NCI-H748 treated with DMSO at 0.1 percent for 48 hours (cell line): ENCODE measurements around the gene SGCD.

Experiments used
- DNase-seq: peaks from one replicate; lab custom pipeline; 2025; lab: John Stamatoyannopoulos, UW

The SGCD gene

DNA sequence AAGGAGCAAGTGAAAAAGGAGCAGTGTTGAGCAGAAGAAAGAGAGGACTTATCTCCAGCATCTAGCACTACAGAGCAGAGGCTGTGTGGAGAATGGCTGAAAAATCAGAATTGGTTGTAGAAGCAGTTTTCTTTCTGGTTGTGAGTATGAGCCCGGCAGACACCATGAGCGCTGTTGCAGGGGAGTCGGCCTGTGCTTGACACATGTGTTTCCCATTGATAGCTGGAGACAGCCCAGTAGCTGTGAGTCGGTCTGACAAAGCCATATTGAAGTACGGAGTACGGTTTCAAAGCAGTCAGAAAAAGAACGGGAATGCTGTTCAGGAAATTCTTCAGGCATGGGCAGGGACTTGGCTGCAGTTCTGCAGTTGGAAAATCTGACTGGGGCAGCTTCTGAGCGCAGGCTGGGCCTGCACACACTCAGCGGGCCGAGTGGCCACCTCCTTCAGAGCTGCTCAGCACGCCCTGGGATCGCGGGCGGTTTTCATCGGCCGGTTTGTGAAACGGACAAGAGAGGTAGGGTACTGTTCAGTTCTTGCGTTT, at the start of gene SGCD:
SGCD (plus strand) TSS at position 447 of the 542 bp plus-strand sequence.
- DNase-seq = no peak

- DNase-seq = no peak
Observed at GRCh38 chr5:156277290-156277689, 49.7 kb upstream of the SGCD start.

DNA sequence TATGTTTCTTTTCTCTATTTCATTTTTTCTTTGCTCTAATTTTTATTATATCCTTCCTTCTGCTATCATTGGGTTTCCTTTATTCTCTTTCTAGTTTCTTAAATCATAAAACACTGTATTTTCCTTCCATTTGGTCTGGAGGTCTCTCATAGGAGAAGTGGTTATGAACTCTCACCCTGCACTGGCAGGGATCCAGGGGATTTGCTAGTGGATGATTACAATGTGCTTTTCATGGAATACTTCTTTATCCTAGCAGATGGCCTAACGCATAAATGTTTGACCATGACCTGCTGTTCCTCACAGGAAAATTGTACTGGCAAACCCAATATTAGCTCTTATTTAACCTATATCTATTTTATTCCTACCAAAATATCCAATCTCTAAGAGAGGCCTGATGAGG, 31.5 kb upstream of the SGCD start:
- DNase-seq = no peak

DNA sequence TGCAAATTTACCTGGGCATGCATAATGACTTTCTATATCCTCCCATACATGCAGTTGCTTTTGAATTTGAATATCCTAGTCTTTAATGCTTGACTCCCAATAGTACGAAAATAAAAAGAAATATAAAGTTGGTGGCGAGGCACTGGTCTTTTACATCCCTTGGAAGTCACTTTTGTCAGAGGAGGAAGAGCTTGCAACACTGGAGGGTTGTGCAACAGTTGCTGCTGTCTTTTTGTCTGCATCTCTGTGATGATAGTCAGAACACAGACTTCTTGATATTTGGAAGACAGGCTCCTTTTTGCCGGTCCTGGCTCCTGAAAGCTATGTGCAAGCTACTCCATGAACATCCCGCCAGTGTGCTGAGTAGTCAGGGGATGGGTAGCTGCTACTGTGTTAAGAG, 16.8 kb upstream of the SGCD start:
- no peak for DNase-seq

DNA sequence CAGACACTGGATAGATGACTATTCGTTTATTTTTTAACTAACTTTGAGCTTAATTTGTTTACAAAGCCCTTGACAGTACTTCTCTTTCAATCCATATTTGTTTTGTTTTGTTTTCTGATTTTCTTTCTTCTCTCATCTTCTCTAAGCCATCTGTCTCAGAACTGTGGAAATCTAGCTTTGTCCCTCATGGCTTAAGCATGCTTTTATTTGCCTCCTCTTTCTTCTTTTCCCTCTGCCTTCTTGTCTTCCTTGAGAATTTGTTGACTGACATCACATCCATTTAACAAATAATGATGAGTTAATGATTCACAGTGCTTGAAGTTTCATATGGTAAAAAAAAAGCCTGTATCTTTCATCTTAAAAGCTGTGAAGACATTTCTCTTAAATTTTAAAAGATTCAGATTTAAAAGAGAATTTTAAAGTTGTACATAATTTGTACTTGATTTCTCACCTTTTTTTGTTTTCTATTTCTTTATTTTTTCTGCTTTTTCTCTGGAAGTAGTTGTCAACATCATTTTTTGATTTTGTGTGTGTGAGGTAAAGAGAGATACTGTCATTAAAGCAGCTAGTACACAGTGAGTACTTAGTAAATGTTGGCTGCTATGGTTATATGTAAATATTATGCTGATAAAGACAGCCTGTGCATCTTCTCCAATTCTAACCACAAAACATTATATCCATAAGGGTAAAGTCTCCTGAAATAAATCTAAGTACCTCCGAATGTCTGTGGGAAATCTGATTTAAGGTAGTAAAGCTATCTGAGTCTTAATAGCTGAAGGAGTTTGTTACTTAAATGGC, 13.9 kb upstream of the SGCD start:
- no peak for DNase-seq

DNA sequence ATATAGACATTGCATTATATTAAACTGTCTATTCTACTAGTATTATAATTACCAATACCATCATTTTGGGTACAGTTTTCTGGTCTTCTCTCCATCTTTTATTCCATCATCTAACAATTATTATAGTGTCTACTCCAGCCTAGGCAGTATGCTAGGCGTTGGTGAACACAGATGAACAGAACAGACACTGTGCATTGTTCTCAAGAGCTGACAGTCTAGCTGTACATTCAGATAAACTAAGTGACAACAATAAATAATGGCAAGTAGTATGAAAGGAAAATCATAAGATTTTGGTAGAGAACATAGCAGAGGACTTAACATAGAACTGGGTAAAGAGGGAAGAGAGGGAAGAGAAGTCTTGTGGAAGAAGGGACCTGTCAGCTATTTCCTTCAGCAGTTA, 12.5 kb upstream of the SGCD start:
- DNase-seq = no peak

GRCh38 chr5:156322666-156323065, 4.3 kb upstream of the SGCD start:
- no peak for DNase-seq

- DNase-seq = no peak
Observed at GRCh38 chr5:156327296-156327695, 332 bp downstream of the SGCD start.

GRCh38 chr5:156328161-156328560, 1.2 kb downstream of the SGCD start:
- no peak for DNase-seq

- no peak for DNase-seq
Observed at GRCh38 chr5:156328766-156329165, 1.8 kb downstream of the SGCD start.

DNA sequence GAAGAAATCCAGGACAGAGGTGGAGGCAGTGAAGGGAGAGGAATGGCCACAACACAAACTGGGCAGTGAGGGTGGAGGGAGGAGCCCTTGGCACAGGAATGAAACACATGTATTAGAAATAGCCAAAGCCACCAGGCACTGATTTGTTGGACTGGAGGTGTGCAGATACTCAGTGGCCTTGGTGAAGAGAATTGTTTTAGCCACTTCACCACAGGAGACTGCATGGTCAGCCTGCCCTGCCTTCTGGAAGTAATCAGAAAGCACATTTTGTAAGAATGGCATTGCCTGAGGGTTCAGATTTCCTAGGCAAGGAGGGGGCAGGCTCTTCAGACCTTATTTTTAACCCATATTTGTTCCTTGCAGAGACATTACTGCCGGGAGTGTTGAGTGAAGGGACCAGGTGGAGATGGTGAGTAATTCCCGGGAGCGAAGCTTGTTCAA, 2.2 kb downstream of the SGCD start:
- DNase-seq = no peak

DNA sequence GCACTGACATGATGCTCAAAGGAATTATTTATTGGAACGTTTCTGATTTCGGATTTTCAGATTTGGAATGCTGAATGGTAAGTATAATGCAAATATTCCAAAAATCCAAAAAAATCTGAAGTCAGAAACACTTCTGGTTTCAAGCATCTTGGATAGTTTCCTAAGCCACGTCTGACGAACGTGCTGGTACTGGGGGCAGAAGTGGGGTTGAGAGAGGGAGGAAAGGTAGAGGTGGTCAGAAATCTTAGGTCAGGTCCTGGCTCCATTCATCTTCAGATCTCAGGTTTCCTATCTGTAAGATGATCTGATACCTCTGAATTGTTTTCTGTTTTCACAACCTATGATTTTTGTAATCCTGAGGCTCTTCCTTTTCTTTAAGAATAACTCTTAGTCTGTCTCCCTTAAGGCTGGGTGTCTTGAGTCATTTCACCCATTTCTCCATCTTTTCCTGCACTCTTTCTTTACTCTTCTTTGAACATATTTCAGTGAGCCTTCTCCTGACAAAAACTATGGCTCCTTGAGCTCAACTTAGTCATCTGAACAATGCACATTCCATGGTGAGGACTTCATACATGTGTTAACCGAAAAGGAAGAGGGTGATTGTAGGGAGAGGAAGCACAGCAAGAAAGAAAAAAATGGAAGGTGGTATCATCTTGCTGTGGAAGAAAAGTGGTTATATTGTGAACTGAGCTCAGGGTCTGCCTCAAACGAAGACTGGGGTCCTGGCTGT, 3.3 kb downstream of the SGCD start:
- DNase-seq = no peak

- no peak for DNase-seq
Observed at GRCh38 chr5:156331181-156331580, 4.2 kb downstream of the SGCD start.

DNA sequence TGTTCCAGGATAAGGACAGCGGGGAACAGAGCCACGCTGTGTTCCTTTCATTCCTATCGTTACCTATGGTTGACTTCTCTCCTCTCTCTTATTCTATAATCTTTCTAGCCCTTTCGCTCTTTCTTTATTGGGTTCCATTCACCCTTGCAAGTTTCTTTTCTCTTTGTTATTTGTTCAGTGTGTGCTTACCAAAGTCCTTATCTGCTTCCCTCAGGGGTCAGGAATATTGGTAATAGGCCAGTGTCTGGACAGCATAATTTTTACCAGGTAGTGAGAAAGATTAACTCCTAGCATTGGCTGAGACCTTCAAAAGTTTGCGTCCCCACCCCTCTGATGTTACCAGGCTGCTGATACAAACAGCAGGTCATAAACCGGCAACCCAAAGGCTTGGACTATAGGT, 4.9 kb downstream of the SGCD start:
- DNase-seq = no peak

DNA sequence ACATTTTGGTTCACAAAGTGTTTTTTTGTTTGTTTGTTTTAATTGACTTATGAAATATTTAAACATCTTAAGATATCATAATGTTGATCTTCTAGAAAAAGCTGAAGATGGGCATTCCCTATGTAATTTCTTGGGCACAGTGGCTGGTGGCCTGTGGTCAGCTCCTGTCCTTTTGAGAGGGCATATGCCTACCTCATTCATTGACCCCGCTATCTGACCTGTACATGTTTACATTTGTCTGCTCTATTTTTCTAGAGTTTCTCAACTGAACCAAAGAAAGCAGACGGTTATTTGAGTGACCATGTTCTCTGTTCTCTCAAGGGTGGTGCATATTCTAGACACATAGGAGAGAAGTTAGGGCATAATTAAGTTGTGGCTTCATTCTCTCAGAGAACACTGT, 5.3 kb downstream of the SGCD start:
- DNase-seq = no peak

DNA sequence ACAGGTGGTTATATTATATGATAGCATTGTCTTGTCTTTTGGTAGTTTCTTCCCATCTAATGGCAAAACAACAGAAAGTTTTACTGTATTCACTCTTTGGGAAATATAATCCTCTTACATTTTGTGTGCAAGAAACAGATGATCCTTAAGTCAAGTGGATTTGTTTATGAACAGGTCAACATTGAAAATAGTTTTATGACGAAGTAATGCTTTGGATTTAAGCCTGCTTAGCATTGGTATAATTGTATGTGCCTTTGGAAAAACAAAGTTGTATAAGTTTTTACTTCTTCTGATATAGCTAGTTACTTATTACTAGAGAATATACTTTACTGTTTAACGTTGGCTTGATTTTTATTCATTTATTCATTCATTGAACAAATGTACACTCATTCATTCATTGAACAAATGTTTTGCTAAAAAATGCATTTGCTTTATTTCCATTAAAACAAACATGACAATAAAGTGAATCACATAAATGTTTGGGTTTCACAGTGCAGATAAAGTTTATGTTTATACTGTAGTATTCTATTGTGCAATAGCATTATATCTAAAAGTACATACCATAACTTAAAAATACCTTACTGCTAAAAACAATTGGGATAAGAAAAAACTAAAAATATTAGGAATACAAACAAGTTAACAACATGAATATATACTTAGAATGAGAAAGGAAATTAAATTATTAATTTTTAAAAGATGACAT, 12.3 kb downstream of the SGCD start:
- DNase-seq = no peak

GRCh38 chr5:156340893-156341292, 13.9 kb downstream of the SGCD start:
- no peak for DNase-seq

- no peak for DNase-seq
Observed at GRCh38 chr5:156350256-156350655, 23.3 kb downstream of the SGCD start.

DNA sequence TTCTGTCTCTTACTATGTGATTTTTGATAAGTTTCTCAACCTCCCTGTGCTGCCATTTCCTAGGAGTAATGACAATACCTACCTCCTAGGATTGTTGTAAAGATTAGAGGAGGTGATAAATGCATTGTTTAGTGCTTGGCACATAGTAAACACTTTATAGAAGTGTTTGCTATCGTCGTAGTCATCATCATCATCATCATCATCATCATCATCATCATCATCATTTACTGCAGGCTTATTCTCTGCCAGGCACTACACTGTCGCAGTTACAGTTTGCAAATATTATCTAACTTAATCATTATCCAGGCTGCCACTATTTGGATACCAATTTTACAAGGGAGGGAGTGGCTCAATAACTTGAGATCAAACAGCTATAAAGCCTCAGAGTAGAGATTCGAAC, 24.5 kb downstream of the SGCD start:
- no peak for DNase-seq

DNA sequence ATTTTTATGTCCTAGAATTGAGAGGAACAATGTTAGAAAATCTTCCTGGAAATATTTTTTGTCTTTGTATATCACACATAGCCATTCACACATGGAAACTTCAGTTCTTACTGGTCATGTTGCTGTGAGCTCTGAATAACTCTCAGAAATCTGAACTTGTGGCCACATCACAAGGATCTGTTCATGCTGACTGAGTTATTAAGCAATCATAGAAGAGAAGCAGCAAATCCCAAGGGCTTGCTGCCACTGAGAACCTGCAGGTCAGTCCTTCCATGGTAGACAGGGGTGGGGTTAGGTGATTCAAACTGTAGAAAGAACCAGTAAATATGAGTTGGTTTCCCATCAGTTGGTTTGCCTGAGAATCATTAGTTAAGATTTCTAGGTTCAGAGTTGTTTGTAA, 27.6 kb downstream of the SGCD start:
- no peak for DNase-seq

DNA sequence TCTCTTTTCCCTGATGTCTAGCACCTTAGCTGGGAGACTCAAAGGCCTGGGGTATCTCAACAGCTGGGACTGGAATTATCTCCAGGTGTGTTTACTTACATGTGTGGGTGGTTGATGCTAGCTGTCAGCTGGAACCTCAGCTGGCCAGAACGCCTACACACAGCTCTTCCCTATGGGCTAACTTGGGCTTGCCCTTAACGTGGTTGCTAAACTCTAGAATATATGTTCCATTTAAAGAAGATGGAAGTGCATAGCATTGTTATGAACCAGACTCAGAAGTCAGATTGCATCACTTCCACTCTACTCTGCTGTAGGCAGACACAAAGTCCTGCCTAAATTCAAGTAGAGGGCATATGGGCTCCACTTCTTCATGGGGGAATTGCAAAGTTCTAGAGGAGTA, 29.3 kb downstream of the SGCD start:
- DNase-seq = peak; percentile 9

GRCh38 chr5:156359476-156359875, 32.5 kb downstream of the SGCD start:
- no peak for DNase-seq
